ENCODE results near the gene TGFBR2. TPM values are rescaled to one million over a fixed set of nuclear protein-coding genes. Genes with fewer than 3 reads are reported as not detected.

Gene TGFBR2
- total and polyA plus RNA-seq, 2 experiments from 2014 or later, result 4.7 to 13.0 TPM

DNA sequence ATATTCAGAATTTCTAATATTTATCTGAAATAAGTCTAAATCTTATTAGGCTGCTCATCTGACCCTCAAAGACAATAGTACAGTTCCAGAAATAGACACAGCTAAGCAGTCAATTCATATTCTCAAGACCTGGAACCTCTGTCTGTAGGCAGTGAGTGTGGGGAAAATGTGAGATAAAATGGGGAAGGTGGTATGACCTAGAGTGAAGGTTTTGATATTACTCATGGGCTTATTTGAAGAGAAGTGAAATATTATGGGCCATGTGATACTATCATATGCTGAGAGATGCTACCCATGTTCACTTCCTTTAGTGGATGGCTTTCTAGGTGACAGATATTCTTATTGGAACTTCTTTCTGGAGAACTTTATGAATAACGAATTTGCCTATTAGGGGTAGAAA is 33.5 kb downstream of the TGFBR2 start:
- no peaks in the 10 kb centered on the region for H3K27me3 ChIP-seq (ENCODE audit: insufficient read depth)
- no peaks in the 10 kb centered on the region for H3F3A ChIP-seq (replicated peaks; ENCODE audit: low read depth)
- H3K36me3 ChIP-seq (ENCODE audit: insufficient read depth), result 0 out of 2 replicates have a peak, but pooled peaks cover 2% of the 10 kb centered on the region
- Mint-ChIP-seq H3K4me3 (no peak overlapping the region), H3K36me3 (ENCODE audit: low read depth) (peaks cover 6% of the 10 kb centered on the region), H3K27me3 (ENCODE audit: insufficient read depth, low read depth, poor library complexity) (no peaks in the 10 kb centered on the region), H3K9me3 (no peaks in the 10 kb centered on the region; the same call in 2 of the 3 replicates), H3K27ac (no peak overlapping the region), H3K4me1 (peaks cover 22% of the 10 kb centered on the region)
- no peak overlapping the region for H3K27ac ChIP-seq (ENCODE audit: low read depth)
- H3K4me3 ChIP-seq, result no peak overlapping the region
- H4K20me1 ChIP-seq (replicated peaks; ENCODE audit: insufficient read depth), result peaks cover 6% of the 10 kb centered on the region; the same call in 1 of the 2 replicates
- H3K4me1 ChIP-seq (ENCODE audit: insufficient read depth), result peaks cover 10% of the 10 kb centered on the region
- ATAC-seq (no peak), DNase-seq (ENCODE audit: low spot score) (no peak)
- no peak overlapping the region for H3K4me2 ChIP-seq
- no peak overlapping the region for H2AFZ ChIP-seq
- H3K9me2 ChIP-seq (ENCODE audit: insufficient read depth), result peaks cover 3% of the 10 kb centered on the region; the same call in 1 of the 2 replicates
- TF ChIP-seq POLR2AphosphoS5 (IDR thresholded peaks at IDR 0.05; ENCODE audit: low read depth) (no peak), EZH2 (IDR thresholded peaks at IDR 0.05; ENCODE audit: low read depth, unreplicated experiment) (no peak), CREB1 (CRISPR knock-in tag; IDR thresholded peaks at IDR 0.05; ENCODE audit: low read depth) (no peak), ZNF114 (CRISPR knock-in tag; IDR thresholded peaks at IDR 0.05) (no peak)
- peaks cover 92% of the 10 kb centered on the region for H3K79me2 ChIP-seq (replicated peaks; ENCODE audit: insufficient read depth)

DNA sequence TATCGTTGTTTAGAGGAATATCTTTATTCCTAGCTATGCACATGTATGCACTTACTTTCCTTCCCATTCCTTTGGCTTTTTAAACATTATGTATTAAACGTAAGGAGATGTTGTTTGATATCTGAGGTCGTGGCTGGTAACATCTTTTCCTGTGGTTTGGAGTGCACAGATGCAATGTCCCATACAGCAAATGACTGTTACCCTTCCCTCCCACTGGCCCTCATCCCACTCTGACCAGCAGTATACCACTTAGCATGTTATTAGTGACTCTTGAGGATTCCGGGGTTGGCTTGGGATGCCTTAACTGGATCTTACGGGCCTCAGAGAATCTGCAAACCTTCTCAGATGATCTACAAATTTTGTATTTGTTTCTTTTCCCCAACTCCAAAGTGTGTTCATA is 34.5 kb downstream of the TGFBR2 start:
- H3K36me3 Mint-ChIP-seq (ENCODE audit: low read depth), result peaks cover 15% of the 10 kb centered on the region
- Histone ChIP-seq H3K79me2 (replicated peaks; ENCODE audit: insufficient read depth) (peaks cover 86% of the 10 kb centered on the region), H3K9me2 (ENCODE audit: insufficient read depth) (peaks cover 3% of the 10 kb centered on the region; the same call in 1 of the 2 replicates)

More for the DNA sequence above, 34.5 kb downstream of the TGFBR2 start:
- H3K4me2 ChIP-seq, result no peak overlapping the region
- no peaks in the 10 kb centered on the region for H3F3A ChIP-seq (replicated peaks; ENCODE audit: low read depth)
- no peaks in the 10 kb centered on the region for H3K27me3 ChIP-seq (ENCODE audit: insufficient read depth)
- H4K20me1 ChIP-seq (replicated peaks; ENCODE audit: insufficient read depth), result peaks cover 6% of the 10 kb centered on the region; the same call in 1 of the 2 replicates
- H3K27me3 Mint-ChIP-seq (ENCODE audit: insufficient read depth, low read depth, poor library complexity), result no peaks in the 10 kb centered on the region
- DNase-seq (ENCODE audit: low spot score) (no peak), ATAC-seq (no peak)
- H3K4me1 ChIP-seq (ENCODE audit: insufficient read depth), result peaks cover 7% of the 10 kb centered on the region
- H2AFZ ChIP-seq, result no peak overlapping the region
- TF ChIP-seq EZH2 (IDR thresholded peaks at IDR 0.05; ENCODE audit: low read depth, unreplicated experiment) (no peak), CREB1 (CRISPR knock-in tag; IDR thresholded peaks at IDR 0.05; ENCODE audit: low read depth) (no peak)
- TF ChIP-seq, protein P1, sequence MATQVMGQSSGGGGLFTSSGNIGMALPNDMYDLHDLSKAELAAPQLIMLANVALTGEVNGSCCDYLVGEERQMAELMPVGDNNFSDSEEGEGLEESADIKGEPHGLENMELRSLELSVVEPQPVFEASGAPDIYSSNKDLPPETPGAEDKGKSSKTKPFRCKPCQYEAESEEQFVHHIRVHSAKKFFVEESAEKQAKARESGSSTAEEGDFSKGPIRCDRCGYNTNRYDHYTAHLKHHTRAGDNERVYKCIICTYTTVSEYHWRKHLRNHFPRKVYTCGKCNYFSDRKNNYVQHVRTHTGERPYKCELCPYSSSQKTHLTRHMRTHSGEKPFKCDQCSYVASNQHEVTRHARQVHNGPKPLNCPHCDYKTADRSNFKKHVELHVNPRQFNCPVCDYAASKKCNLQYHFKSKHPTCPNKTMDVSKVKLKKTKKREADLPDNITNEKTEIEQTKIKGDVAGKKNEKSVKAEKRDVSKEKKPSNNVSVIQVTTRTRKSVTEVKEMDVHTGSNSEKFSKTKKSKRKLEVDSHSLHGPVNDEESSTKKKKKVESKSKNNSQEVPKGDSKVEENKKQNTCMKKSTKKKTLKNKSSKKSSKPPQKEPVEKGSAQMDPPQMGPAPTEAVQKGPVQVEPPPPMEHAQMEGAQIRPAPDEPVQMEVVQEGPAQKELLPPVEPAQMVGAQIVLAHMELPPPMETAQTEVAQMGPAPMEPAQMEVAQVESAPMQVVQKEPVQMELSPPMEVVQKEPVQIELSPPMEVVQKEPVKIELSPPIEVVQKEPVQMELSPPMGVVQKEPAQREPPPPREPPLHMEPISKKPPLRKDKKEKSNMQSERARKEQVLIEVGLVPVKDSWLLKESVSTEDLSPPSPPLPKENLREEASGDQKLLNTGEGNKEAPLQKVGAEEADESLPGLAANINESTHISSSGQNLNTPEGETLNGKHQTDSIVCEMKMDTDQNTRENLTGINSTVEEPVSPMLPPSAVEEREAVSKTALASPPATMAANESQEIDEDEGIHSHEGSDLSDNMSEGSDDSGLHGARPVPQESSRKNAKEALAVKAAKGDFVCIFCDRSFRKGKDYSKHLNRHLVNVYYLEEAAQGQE (IDR thresholded peaks at IDR 0.05; ENCODE audit: unreplicated experiment), result no peak
- H3K27ac ChIP-seq (ENCODE audit: low read depth), result no peak overlapping the region
- H3K9me3 Mint-ChIP-seq, result no peaks in the 10 kb centered on the region; the same call in 2 of the 3 replicates
- no peak overlapping the region for H3K4me3 Mint-ChIP-seq
- no peak overlapping the region for H3K27ac Mint-ChIP-seq
- peaks cover 15% of the 10 kb centered on the region for H3K4me1 Mint-ChIP-seq
- 0 out of 2 replicates have a peak, but pooled peaks cover 4% of the 10 kb centered on the region for H3K36me3 ChIP-seq (ENCODE audit: insufficient read depth)
- no peak overlapping the region for H3K4me3 ChIP-seq

Measured in GM23338 (cell line).